ENCODE measurements around the gene KCNJ11.

DNA sequence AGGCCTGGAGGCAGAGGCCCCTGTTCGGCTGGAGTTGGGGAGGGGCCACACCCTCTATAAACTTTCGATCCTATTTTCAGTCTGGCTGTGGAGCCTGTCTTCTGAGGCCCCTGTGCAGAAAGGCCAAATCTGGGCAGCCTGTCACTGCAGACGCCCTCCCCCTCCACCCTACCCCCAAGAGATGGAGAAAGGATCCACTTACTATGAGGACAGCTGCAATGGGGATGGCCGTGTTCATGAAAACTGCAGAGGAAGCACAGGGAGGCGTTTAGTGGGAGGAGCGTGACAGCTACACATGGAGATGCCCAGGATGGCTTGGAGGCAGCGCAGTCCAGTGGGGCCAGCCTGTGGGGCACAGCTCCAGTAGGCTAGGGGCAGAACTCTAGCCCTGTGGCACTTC, 43.5 kb upstream of the KCNJ11 start:
- TF ChIP-seq, protein P1, sequence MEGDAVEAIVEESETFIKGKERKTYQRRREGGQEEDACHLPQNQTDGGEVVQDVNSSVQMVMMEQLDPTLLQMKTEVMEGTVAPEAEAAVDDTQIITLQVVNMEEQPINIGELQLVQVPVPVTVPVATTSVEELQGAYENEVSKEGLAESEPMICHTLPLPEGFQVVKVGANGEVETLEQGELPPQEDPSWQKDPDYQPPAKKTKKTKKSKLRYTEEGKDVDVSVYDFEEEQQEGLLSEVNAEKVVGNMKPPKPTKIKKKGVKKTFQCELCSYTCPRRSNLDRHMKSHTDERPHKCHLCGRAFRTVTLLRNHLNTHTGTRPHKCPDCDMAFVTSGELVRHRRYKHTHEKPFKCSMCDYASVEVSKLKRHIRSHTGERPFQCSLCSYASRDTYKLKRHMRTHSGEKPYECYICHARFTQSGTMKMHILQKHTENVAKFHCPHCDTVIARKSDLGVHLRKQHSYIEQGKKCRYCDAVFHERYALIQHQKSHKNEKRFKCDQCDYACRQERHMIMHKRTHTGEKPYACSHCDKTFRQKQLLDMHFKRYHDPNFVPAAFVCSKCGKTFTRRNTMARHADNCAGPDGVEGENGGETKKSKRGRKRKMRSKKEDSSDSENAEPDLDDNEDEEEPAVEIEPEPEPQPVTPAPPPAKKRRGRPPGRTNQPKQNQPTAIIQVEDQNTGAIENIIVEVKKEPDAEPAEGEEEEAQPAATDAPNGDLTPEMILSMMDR (IDR thresholded peaks at IDR 0.05): no peak
- no peak for TF ChIP-seq EZH2 (IDR thresholded peaks at IDR 0.05)

All from neural progenitor cell (in vitro differentiated cells).